ENCODE measurements around the gene L2HGDH. TPM values are rescaled to one million over a fixed set of nuclear protein-coding genes. Genes with fewer than 3 reads are reported as not detected.

L2HGDH gene
- polyA plus RNA-seq, 1 donor (not counting 4 experiments of a cell fraction or from before 2014, with no cell fraction given) = 7.9 TPM

GRCh38 chr14:50260072-50260471 lies 52.0 kb downstream of the L2HGDH start:
- H4K20me1 ChIP-seq (ENCODE audit: control insufficient read depth, extremely low read depth, insufficient read depth, low read length) = no peaks in the 10 kb centered on the region
- H3K4me2 ChIP-seq (ENCODE audit: control insufficient read depth, extremely low read depth, insufficient read depth, low read depth, low read length) = no peak overlapping the region
- no peak for DNase-seq (ENCODE audit: low read depth, low spot score)
- TF ChIP-seq, protein P1, sequence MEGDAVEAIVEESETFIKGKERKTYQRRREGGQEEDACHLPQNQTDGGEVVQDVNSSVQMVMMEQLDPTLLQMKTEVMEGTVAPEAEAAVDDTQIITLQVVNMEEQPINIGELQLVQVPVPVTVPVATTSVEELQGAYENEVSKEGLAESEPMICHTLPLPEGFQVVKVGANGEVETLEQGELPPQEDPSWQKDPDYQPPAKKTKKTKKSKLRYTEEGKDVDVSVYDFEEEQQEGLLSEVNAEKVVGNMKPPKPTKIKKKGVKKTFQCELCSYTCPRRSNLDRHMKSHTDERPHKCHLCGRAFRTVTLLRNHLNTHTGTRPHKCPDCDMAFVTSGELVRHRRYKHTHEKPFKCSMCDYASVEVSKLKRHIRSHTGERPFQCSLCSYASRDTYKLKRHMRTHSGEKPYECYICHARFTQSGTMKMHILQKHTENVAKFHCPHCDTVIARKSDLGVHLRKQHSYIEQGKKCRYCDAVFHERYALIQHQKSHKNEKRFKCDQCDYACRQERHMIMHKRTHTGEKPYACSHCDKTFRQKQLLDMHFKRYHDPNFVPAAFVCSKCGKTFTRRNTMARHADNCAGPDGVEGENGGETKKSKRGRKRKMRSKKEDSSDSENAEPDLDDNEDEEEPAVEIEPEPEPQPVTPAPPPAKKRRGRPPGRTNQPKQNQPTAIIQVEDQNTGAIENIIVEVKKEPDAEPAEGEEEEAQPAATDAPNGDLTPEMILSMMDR (optimal IDR thresholded peaks at IDR 0.05 in 1 of 3, IDR thresholded peaks at IDR 0.05 in 1 of 3, conservative IDR thresholded peaks at IDR 0.05 in 1 of 3; ENCODE audit: extremely low read depth in 1 of 3, insufficient read depth in 2 of 3, low read length in 3 of 3) = no peak
- no peak for TF ChIP-seq EZH2 (IDR thresholded peaks at IDR 0.05; ENCODE audit: low read length)
- H3K27ac ChIP-seq (ENCODE audit: control insufficient read depth, insufficient read depth, low read length) = no peak overlapping the region
- H3K36me3 ChIP-seq (ENCODE audit: control insufficient read depth in 2 of 2, extremely low read depth in 1 of 2, insufficient read depth in 2 of 2, low read length in 2 of 2) = no peaks in the 10 kb centered on the region
- no peaks in the 10 kb centered on the region for H3K27me3 ChIP-seq (ENCODE audit: control insufficient read depth, extremely low read depth, insufficient read depth, low read length)
- H3K9ac ChIP-seq (ENCODE audit: control insufficient read depth, extremely low read depth, insufficient read depth, low read length) = no peak overlapping the region
- no peak overlapping the region for H3K4me3 ChIP-seq (ENCODE audit: control insufficient read depth in 2 of 3, extremely low read depth in 1 of 3, insufficient read depth in 2 of 3, low read depth in 1 of 3, low read length in 3 of 3)
- H2AFZ ChIP-seq (ENCODE audit: control insufficient read depth, low read length) = no peak overlapping the region
- no peaks in the 10 kb centered on the region for H3K79me2 ChIP-seq (ENCODE audit: control insufficient read depth, insufficient read depth, low read length)
- no peaks in the 10 kb centered on the region for H3K9me3 ChIP-seq (ENCODE audit: control insufficient read depth, low read depth, low read length)
- FAIRE-seq = no peak
- dilution Hi-C loops (cut with MboI; ENCODE audit: extremely low pct_ligation_motif_present, low sequenced_read_pairs) = no loop called here
- no peaks in the 10 kb centered on the region for H3K9me1 ChIP-seq (ENCODE audit: control insufficient read depth, extremely low read depth, insufficient read depth, low read length)
- H3K4me1 ChIP-seq (ENCODE audit: control insufficient read depth, extremely low read depth, insufficient read depth, low read length) = no peaks in the 10 kb centered on the region

- Histone ChIP-seq H3K4me3 (ENCODE audit: control insufficient read depth in 2 of 3, extremely low read depth in 1 of 3, insufficient read depth in 2 of 3, low read depth in 1 of 3, low read length in 3 of 3) (no peak overlapping the region), H2AFZ (ENCODE audit: control insufficient read depth, low read length) (no peak overlapping the region), H3K4me2 (ENCODE audit: control insufficient read depth, extremely low read depth, insufficient read depth, low read depth, low read length) (no peak overlapping the region), H3K9ac (ENCODE audit: control insufficient read depth, extremely low read depth, insufficient read depth, low read length) (no peak overlapping the region), H3K27ac (ENCODE audit: control insufficient read depth, insufficient read depth, low read length) (no peak overlapping the region), H3K4me1 (ENCODE audit: control insufficient read depth, extremely low read depth, insufficient read depth, low read length) (no peaks in the 10 kb centered on the region), H3K9me3 (ENCODE audit: control insufficient read depth, low read depth, low read length) (no peaks in the 10 kb centered on the region), H3K36me3 (ENCODE audit: control insufficient read depth in 2 of 2, extremely low read depth in 1 of 2, insufficient read depth in 2 of 2, low read length in 2 of 2) (no peaks in the 10 kb centered on the region), H4K20me1 (ENCODE audit: control insufficient read depth, extremely low read depth, insufficient read depth, low read length) (no peaks in the 10 kb centered on the region), H3K27me3 (ENCODE audit: control insufficient read depth, extremely low read depth, insufficient read depth, low read length) (no peaks in the 10 kb centered on the region), H3K9me1 (ENCODE audit: control insufficient read depth, extremely low read depth, insufficient read depth, low read length) (no peaks in the 10 kb centered on the region), H3K79me2 (ENCODE audit: control insufficient read depth, insufficient read depth, low read length) (no peaks in the 10 kb centered on the region)
- DNase-seq (ENCODE audit: low read depth, low spot score) = no peak
- TF ChIP-seq, protein P1 (optimal IDR thresholded peaks at IDR 0.05 in 1 of 3, IDR thresholded peaks at IDR 0.05 in 1 of 3, conservative IDR thresholded peaks at IDR 0.05 in 1 of 3; ENCODE audit: extremely low read depth in 1 of 3, insufficient read depth in 2 of 3, low read length in 3 of 3) = no peak
- TF ChIP-seq EZH2 (IDR thresholded peaks at IDR 0.05; ENCODE audit: low read length) = no peak
- dilution Hi-C loops (cut with MboI; ENCODE audit: extremely low pct_ligation_motif_present, low sequenced_read_pairs) = no loop called here
- no peak for FAIRE-seq
Measured at GRCh38 chr14:50257732-50258131, 54.3 kb downstream of the L2HGDH start.

Data from keratinocyte (primary cell).